ENCODE results near the gene FCRLB.
"Not testable (repeated sequence)": the region's sequence is repeated elsewhere in the genome, so short reads cannot be mapped to it uniquely, and the experiment has no call there.

Gene FCRLB

GRCh38 chr1:161720956-161721737, at the start of gene FCRLB:
FCRLB (plus strand) TSS chr1:161721544; CDS start chr1:161722673, 1,129 bp downstream.
- peak within 1 kb of the TSS; percentile 70 for H3K27ac ChIP-seq (ENCODE audit: low read depth, low read length)
- H3K4me1 ChIP-seq (ENCODE audit: control insufficient read depth, insufficient read depth, low read length, unreplicated experiment) = peaks cover 16% of the 10 kb centered on the region

GRCh38 chr1:161673437-161673836, 47.9 kb upstream of the FCRLB start:
- not testable (repeated sequence) for H3K36me3 ChIP-seq (ENCODE audit: insufficient read depth, low read length); H3K79me2 ChIP-seq (ENCODE audit: control insufficient read depth, insufficient read depth, low read length, unreplicated experiment); H3K27me3 ChIP-seq (ENCODE audit: insufficient read depth, low read length); H3K4me3 ChIP-seq (ENCODE audit: low read depth, low read length); H3K27ac ChIP-seq (ENCODE audit: low read depth, low read length); H3K4me1 ChIP-seq (ENCODE audit: control insufficient read depth, insufficient read depth, low read length, unreplicated experiment); H2AFZ ChIP-seq (ENCODE audit: low read length, unreplicated experiment)

More at GRCh38 chr1:161720956-161721737, at the start of gene FCRLB:
- Histone ChIP-seq H3K36me3 (ENCODE audit: insufficient read depth, low read length) (no peaks in the 10 kb centered on the region), H3K4me3 (ENCODE audit: low read depth, low read length) (no peak within 1 kb of the TSS; the same call in 1 of the 2 replicates), H2AFZ (ENCODE audit: low read length, unreplicated experiment) (no peak within 1 kb of the TSS), H3K27me3 (ENCODE audit: insufficient read depth, low read length) (no peaks in the 10 kb centered on the region), H3K79me2 (ENCODE audit: control insufficient read depth, insufficient read depth, low read length, unreplicated experiment) (no peaks in the 10 kb centered on the region)

- not testable (repeated sequence) for H3K79me2 ChIP-seq (ENCODE audit: control insufficient read depth, insufficient read depth, low read length, unreplicated experiment); H3K4me1 ChIP-seq (ENCODE audit: control insufficient read depth, insufficient read depth, low read length, unreplicated experiment); H3K4me3 ChIP-seq (ENCODE audit: low read depth, low read length); H2AFZ ChIP-seq (ENCODE audit: low read length, unreplicated experiment); H3K27ac ChIP-seq (ENCODE audit: low read depth, low read length); H3K27me3 ChIP-seq (ENCODE audit: insufficient read depth, low read length); H3K36me3 ChIP-seq (ENCODE audit: insufficient read depth, low read length)
Measured at GRCh38 chr1:161674447-161674846, 46.9 kb upstream of the FCRLB start.

- not testable (repeated sequence) for H2AFZ ChIP-seq (ENCODE audit: low read length, unreplicated experiment); H3K79me2 ChIP-seq (ENCODE audit: control insufficient read depth, insufficient read depth, low read length, unreplicated experiment); H3K4me1 ChIP-seq (ENCODE audit: control insufficient read depth, insufficient read depth, low read length, unreplicated experiment); H3K4me3 ChIP-seq (ENCODE audit: low read depth, low read length); H3K36me3 ChIP-seq (ENCODE audit: insufficient read depth, low read length); H3K27me3 ChIP-seq (ENCODE audit: insufficient read depth, low read length); H3K27ac ChIP-seq (ENCODE audit: low read depth, low read length)
Measured at GRCh38 chr1:161674908-161675307, 46.4 kb upstream of the FCRLB start.

GRCh38 chr1:161676441-161676840, 44.9 kb upstream of the FCRLB start:
- Histone ChIP-seq H3K4me1 (ENCODE audit: control insufficient read depth, insufficient read depth, low read length, unreplicated experiment) (no peaks in the 10 kb centered on the region), H3K27ac (ENCODE audit: low read depth, low read length) (no peak overlapping the region), H2AFZ (ENCODE audit: low read length, unreplicated experiment) (no peak overlapping the region), H3K27me3 (ENCODE audit: insufficient read depth, low read length) (no peaks in the 10 kb centered on the region), H3K4me3 (ENCODE audit: low read depth, low read length) (no peak overlapping the region), H3K36me3 (ENCODE audit: insufficient read depth, low read length) (no peaks in the 10 kb centered on the region), H3K79me2 (ENCODE audit: control insufficient read depth, insufficient read depth, low read length, unreplicated experiment) (no peaks in the 10 kb centered on the region)

GRCh38 chr1:161676958-161677689, 44.2 kb upstream of the FCRLB start:
- Histone ChIP-seq H3K4me3 (ENCODE audit: low read depth, low read length) (no peak overlapping the region), H2AFZ (ENCODE audit: low read length, unreplicated experiment) (no peak overlapping the region), H3K27ac (ENCODE audit: low read depth, low read length) (no peak overlapping the region), H3K4me1 (ENCODE audit: control insufficient read depth, insufficient read depth, low read length, unreplicated experiment) (no peaks in the 10 kb centered on the region), H3K79me2 (ENCODE audit: control insufficient read depth, insufficient read depth, low read length, unreplicated experiment) (no peaks in the 10 kb centered on the region), H3K36me3 (ENCODE audit: insufficient read depth, low read length) (no peaks in the 10 kb centered on the region), H3K27me3 (ENCODE audit: insufficient read depth, low read length) (no peaks in the 10 kb centered on the region)

- H3K36me3 ChIP-seq (ENCODE audit: insufficient read depth, low read length) = no peaks in the 10 kb centered on the region
- no peak overlapping the region for H3K4me3 ChIP-seq (ENCODE audit: low read depth, low read length)
- H3K79me2 ChIP-seq (ENCODE audit: control insufficient read depth, insufficient read depth, low read length, unreplicated experiment) = no peaks in the 10 kb centered on the region
- H2AFZ ChIP-seq (ENCODE audit: low read length, unreplicated experiment) = no peak overlapping the region
- no peaks in the 10 kb centered on the region for H3K4me1 ChIP-seq (ENCODE audit: control insufficient read depth, insufficient read depth, low read length, unreplicated experiment)
- H3K27ac ChIP-seq (ENCODE audit: low read depth, low read length) = no peak overlapping the region
- no peaks in the 10 kb centered on the region for H3K27me3 ChIP-seq (ENCODE audit: insufficient read depth, low read length)
Measured at GRCh38 chr1:161678500-161678899, 42.8 kb upstream of the FCRLB start.

GRCh38 chr1:161681879-161682278, 39.5 kb upstream of the FCRLB start:
- peak overlapping the region; percentile 32 for H2AFZ ChIP-seq (ENCODE audit: low read length, unreplicated experiment)
- H3K27me3 ChIP-seq (ENCODE audit: insufficient read depth, low read length) = no peaks in the 10 kb centered on the region

GRCh38 chr1:161688946-161689345, 32.4 kb upstream of the FCRLB start:
- H3K4me3 ChIP-seq (ENCODE audit: low read depth, low read length) = no peak overlapping the region
- no peaks in the 10 kb centered on the region for H3K27me3 ChIP-seq (ENCODE audit: insufficient read depth, low read length)
- no peaks in the 10 kb centered on the region for H3K36me3 ChIP-seq (ENCODE audit: insufficient read depth, low read length)
- H3K79me2 ChIP-seq (ENCODE audit: control insufficient read depth, insufficient read depth, low read length, unreplicated experiment) = no peaks in the 10 kb centered on the region
- no peaks in the 10 kb centered on the region for H3K4me1 ChIP-seq (ENCODE audit: control insufficient read depth, insufficient read depth, low read length, unreplicated experiment)
- no peak overlapping the region for H3K27ac ChIP-seq (ENCODE audit: low read depth, low read length)
- no peak overlapping the region for H2AFZ ChIP-seq (ENCODE audit: low read length, unreplicated experiment)

More at GRCh38 chr1:161681879-161682278, 39.5 kb upstream of the FCRLB start:
- Histone ChIP-seq H3K4me3 (ENCODE audit: low read depth, low read length) (no peak overlapping the region), H3K79me2 (ENCODE audit: control insufficient read depth, insufficient read depth, low read length, unreplicated experiment) (no peaks in the 10 kb centered on the region), H3K36me3 (ENCODE audit: insufficient read depth, low read length) (no peaks in the 10 kb centered on the region), H3K27ac (ENCODE audit: low read depth, low read length) (no peak overlapping the region), H3K4me1 (ENCODE audit: control insufficient read depth, insufficient read depth, low read length, unreplicated experiment) (no peaks in the 10 kb centered on the region)

- H2AFZ ChIP-seq (ENCODE audit: low read length, unreplicated experiment) = no peak overlapping the region
- H3K79me2 ChIP-seq (ENCODE audit: control insufficient read depth, insufficient read depth, low read length, unreplicated experiment) = no peaks in the 10 kb centered on the region
- no peak overlapping the region for H3K27ac ChIP-seq (ENCODE audit: low read depth, low read length)
- H3K36me3 ChIP-seq (ENCODE audit: insufficient read depth, low read length) = no peaks in the 10 kb centered on the region
- no peaks in the 10 kb centered on the region for H3K4me1 ChIP-seq (ENCODE audit: control insufficient read depth, insufficient read depth, low read length, unreplicated experiment)
- no peak overlapping the region for H3K4me3 ChIP-seq (ENCODE audit: low read depth, low read length)
- H3K27me3 ChIP-seq (ENCODE audit: insufficient read depth, low read length) = 0 out of 2 replicates have a peak, but pooled peaks cover 3% of the 10 kb centered on the region
Measured at GRCh38 chr1:161691846-161692245, 29.5 kb upstream of the FCRLB start.
